ENCODE data around the gene C2CD2L. TPM values are rescaled to one million over a fixed set of nuclear protein-coding genes. Genes with fewer than 3 reads are reported as not detected.
"Not testable (repeated sequence)": the region's sequence is repeated elsewhere in the genome, so short reads cannot be mapped to it uniquely, and the experiment has no call there.

C2CD2L gene
- total and polyA plus RNA-seq, 12 donors: 6.1 to 13.7 (median 8.4) TPM

GRCh38 chr11:119100994-119101758, 6.0 kb upstream of the C2CD2L start:
- peak overlapping the region; percentile 69 to 89 (median 79) for H3K4me3 ChIP-seq
- peaks cover 0 to 33% (median 16%) of the 10 kb centered on the region in 9 donors for H3K36me3 ChIP-seq
- DNase-seq: peak in 1 of 2 donors; percentile 25
- no peaks in the 10 kb centered on the region for H3K27me3 ChIP-seq
- H3K9me3 ChIP-seq: no peaks in the 10 kb centered on the region
- TF ChIP-seq CTCF (IDR thresholded peaks at IDR 0.05): peak in 2 of 9 donors; percentile 10 to 17
- peak overlapping the region; percentile 83 to 96 (median 92) for H3K27ac ChIP-seq
- 1% methylated on average over 29 of the region's 29 CpGs for WGBS, 2 donors
- intact Hi-C loops (cut with DNase I): loop anchor here in 4 of 10 donors (5.0 to 10.0 kb wide), 4 partner anchors 84 to 221 kb away; partner anchors contain the start of genes RPS25 (in 1 of the 4) and TRAPPC4 (in 1 of the 4)
- peaks cover 5 to 44% (median 29%) of the 10 kb centered on the region in 9 donors for H3K4me1 ChIP-seq
- ATAC-seq: peak in 6 of 8 donors; percentile 2 to 48 (median 8)

DNA sequence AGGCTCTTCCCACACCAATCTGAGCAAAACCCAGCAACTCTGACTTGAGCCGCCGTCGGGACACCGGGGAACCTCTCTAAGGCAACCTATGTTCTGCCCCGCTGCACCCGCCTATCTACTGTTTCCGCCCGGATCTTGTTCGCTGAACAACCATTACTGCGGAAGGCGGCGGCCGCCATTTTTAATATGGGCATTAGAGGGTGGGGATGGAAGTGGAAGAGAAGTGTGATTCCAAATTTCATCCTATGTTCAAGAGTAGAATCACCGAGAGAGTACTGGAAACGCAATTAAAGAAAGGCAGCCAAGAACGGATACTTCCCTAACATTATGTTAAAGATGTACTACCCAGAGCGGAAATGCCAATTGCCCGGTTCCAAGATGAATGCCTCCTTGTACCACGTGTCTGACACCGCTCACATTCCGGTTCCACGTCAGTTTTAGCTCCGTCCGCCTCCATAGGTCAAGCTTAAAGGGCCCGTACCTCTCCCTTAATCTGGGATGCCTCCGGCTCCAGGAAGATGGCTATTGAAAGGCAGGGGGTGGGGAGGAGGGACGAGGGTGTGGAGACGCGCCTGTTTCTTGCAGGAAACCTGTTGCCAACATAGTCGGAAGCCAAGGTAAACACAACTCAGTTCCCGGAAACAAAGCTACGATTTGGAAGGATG, 5.3 kb upstream of the C2CD2L start, which contains the start of gene DPAGT1:
Gene DPAGT1 (minus strand): TSS at position 95 of the 665 bp plus-strand sequence. CDS start 198 bp downstream, outside the sequence.
- Histone ChIP-seq H3K4me1 (peaks cover 10 to 50% (median 35%) of the 10 kb centered on the region in 9 donors), H3K36me3 (peaks cover 0 to 26% (median 15%) of the 10 kb centered on the region in 9 donors), H3K27ac (peak within 1 kb of the TSS; percentile 83 to 96 (median 92)), H3K4me3 (peak within 1 kb of the TSS; percentile 69 to 89 (median 79)), H3K27me3 (no peaks in the 10 kb centered on the region), H3K9me3 (no peaks in the 10 kb centered on the region)
- ATAC-seq (peak; percentile 94 to 97 (median 96)), DNase-seq (peak; percentile 81 to 95)
- 0% methylated on average over 32 of the region's 32 CpGs for whole genome bisulfite sequencing, 2 donors
- no peak for TF ChIP-seq CTCF (IDR thresholded peaks at IDR 0.05)
- intact Hi-C loops (cut with DNase I): loop anchor here in 4 of 10 donors (5.0 to 10.0 kb wide), 4 partner anchors 85 to 220 kb away; partner anchors contain the start of genes RPS25 (in 1 of the 4) and TRAPPC4 (in 1 of the 4)

DNA sequence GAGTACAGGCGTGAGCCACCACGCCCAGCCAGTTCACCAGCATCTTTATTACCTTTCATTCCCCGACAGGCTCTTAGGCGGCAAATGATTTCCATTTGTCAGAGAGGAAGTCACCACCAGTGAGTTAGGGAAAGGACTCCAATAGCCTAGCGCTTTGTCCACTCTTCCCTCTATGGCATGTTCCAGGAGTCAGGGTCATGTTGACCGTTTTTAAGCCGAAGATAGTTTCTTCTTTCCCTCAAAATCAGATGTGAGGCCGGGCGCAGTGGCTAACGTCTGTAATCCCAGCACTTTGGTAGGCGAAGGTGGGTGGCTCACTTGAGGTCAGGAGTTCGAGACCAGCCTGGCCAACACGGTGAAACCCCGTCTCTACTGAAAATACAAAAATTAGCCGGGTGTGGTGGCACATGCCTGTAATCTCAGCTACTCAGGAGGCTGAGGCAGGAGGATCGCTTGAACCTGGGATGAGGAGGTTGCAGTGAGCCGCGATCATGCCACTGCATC, 3.9 kb upstream of the C2CD2L start:
- ATAC-seq, H3K27me3 ChIP-seq, DNase-seq, H3K9me3 ChIP-seq: not testable (repeated sequence)
- intact Hi-C loops (cut with DNase I): loop anchor here in 4 of 10 donors (5.0 to 10.0 kb wide), 4 partner anchors 86 to 219 kb away; partner anchors contain the start of genes RPS25 (in 1 of the 4) and TRAPPC4 (in 1 of the 4)
- peak overlapping the region; percentile 83 to 96 (median 92) for H3K27ac ChIP-seq
- peaks cover 0 to 13% (median 2%) of the 10 kb centered on the region in 9 donors for H3K36me3 ChIP-seq
- H3K4me3 ChIP-seq: peak overlapping the region in 9 of 10 donors; percentile 69 to 89 (median 79)
- 82% methylated on average over 18 of the region's 18 CpGs for WGBS, 2 donors
- H3K4me1 ChIP-seq: peaks cover 11 to 52% (median 38%) of the 10 kb centered on the region in 9 donors

GRCh38 chr11:119103793-119104192, 3.4 kb upstream of the C2CD2L start:
- TF ChIP-seq CTCF (IDR thresholded peaks at IDR 0.05): no peak
- Histone ChIP-seq H3K4me3 (no peak overlapping the region), H3K27me3 (no peaks in the 10 kb centered on the region), H3K9me3 (no peaks in the 10 kb centered on the region), H3K27ac (peak overlapping the region in 9 of 10 donors; percentile 88 to 96 (median 92)), H3K36me3 (peaks cover 0 to 7% (median 0%) of the 10 kb centered on the region in 9 donors), H3K4me1 (peaks cover 15 to 58% (median 44%) of the 10 kb centered on the region in 9 donors)
- no peak for DNase-seq
- WGBS, 2 donors: 54 to 55% methylated on average over 4 of the region's 4 CpGs
- intact Hi-C loops (cut with DNase I): loop anchor here in 4 of 10 donors (5.0 to 10.0 kb wide), 4 partner anchors 86 to 219 kb away; partner anchors contain the start of genes RPS25 (in 1 of the 4) and TRAPPC4 (in 1 of the 4)
- no peak for ATAC-seq

Measured in heart right ventricle (tissue), 16 donors.